Lung microvascular endothelial cell (primary cell): Measurements from ENCODE around the gene MUC16. TPM values are rescaled to one million over a fixed set of nuclear protein-coding genes. Genes with fewer than 3 reads are reported as not detected.

Experiments used
- DNase-seq, 2 donors: peaks; one replicate each; pipeline versions ENCODE4 v3.0.0 to v3.0.0-alpha.2; 2010; ENCODE audit warnings: low read depth in 2 of 2
- total RNA-seq: library from RNA; depleted of rRNA; stranded (reverse); fragments of >200 nt; gene quantifications from 2 replicates; pipeline ENCODE4 v1.2.1, GENCODE V29; 2014

MUC16 gene
- total RNA-seq, 1 donor from 2014 or later = under 0.01 TPM

- DNase-seq = no peak
These were observed 778 bp downstream of the MUC16 start for GRCh38 chr19:9009431-9009830.

GRCh38 chr19:9008667-9009066, 1.5 kb downstream of the MUC16 start:
- no peak for DNase-seq

GRCh38 chr19:9000933-9001332, 9.3 kb downstream of the MUC16 start:
- DNase-seq = no peak

GRCh38 chr19:8988204-8988603, 22.0 kb downstream of the MUC16 start:
- DNase-seq = no peak

DNA sequence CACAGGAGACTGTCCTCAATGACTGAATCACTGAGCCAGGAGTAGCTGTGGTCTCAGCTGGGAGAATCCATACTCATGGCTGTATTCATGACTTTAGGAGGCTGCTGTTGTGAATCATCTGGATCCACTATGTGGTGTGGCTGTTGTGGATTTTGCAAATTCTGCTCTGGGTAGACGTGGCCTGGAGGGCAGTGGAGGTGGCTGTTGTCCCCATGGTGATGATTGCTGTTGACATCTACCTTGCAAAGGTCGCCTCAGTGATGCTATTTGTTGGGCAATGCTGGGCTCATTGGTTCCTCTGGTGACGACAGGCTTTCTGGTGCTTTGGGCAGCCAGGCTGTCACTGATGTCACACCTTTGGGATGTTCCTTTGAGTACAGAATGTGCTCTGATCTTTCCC, 23.9 kb downstream of the MUC16 start:
- no peak for DNase-seq

GRCh38 chr19:8973501-8974091, 36.6 kb downstream of the MUC16 start:
- peak; percentile 1 to 25 for DNase-seq

GRCh38 chr19:8965887-8966286, 44.3 kb downstream of the MUC16 start:
- DNase-seq = no peak

Other genes with a start within 250 kb of the MUC16 start
- gene ZNF558, start 178.1 kb downstream of the MUC16 start, total RNA-seq = 1.1 and 3.6 TPM in 2 replicates
- not detected in 2 replicates for gene MBD3L1, start 178.0 kb downstream of the MUC16 start, total RNA-seq
- not detected in 2 replicates for gene OR1M1, start 76.7 kb upstream of the MUC16 start, total RNA-seq
- not detected in 2 replicates for gene OR7G2, start 97.1 kb upstream of the MUC16 start, total RNA-seq
- gene OR7G1, start 105.4 kb upstream of the MUC16 start, total RNA-seq = not detected in 2 replicates
- not detected in 2 replicates for gene OR7G3, start 116.5 kb upstream of the MUC16 start, total RNA-seq
- 7.4 and 12.3 TPM in 2 replicates for gene ZNF317, start 130.0 kb upstream of the MUC16 start, total RNA-seq
- gene OR7D2, start 168.6 kb upstream of the MUC16 start, total RNA-seq = under 0.01 TPM in 1 of 2 replicates, not detected in the other
- not detected in 2 replicates for gene OR7D4, start 209.2 kb upstream of the MUC16 start, total RNA-seq
- gene OR7E24, start 240.5 kb upstream of the MUC16 start, total RNA-seq = not detected in 2 replicates